Adrenal gland (tissue), 5 donors: Measurements from ENCODE around the gene FNIP2.

Experiments used
- CTCF ChIP-seq, 6 experiments: fragments of 450-650 bp in 4 of 6; fragments of 200-600 bp in 2 of 6; sonication (generic) in 1 of 6; IDR thresholded peaks; 1 replicate in 5 of 6; 2 replicates in 1 of 6; pipeline versions ENCODE4 v1.5.1 to v1.8.0; 2016 to 2021; ENCODE audit warnings: antibody characterized with exemption in 6 of 6, mild to moderate bottlenecking in 2 of 6, moderate library complexity in 1 of 6
- POLR2A ChIP-seq, 2 donors: fragments of 450-650 bp; IDR thresholded peaks; one replicate each; pipeline ENCODE4 v1.6.1; 2017; ENCODE audit warnings: antibody characterized with exemption in 2 of 2, mild to moderate bottlenecking in 2 of 2, moderate library complexity in 1 of 2
- donor health status: DM: no; HTN: no; CAD: no.

GRCh38 chr4:158739600-158739999 is 29.2 kb upstream of the FNIP2 start:
- TF ChIP-seq CTCF (IDR thresholded peaks at IDR 0.05) (no peak), POLR2A (IDR thresholded peaks at IDR 0.05) (no peak)
